HFF-Myc (cell line): Measurements from ENCODE around the gene DIPK1B.

Source experiments
- DNase-seq: peaks from one replicate; pipeline ENCODE4 v3.0.0-alpha.2; 2011; ENCODE audit warnings: low read depth; ENCODE audit errors: extremely low read depth
- H3K4me3 ChIP-seq: replicated peaks from 2 replicates; pipeline ENCODE4 v1.5.1; 2011; ENCODE audit warnings: low read depth, mild to moderate bottlenecking, control low read depth, low read length
- CTCF ChIP-seq: IDR thresholded peaks from 2 replicates; pipeline ENCODE4 v1.5.1; 2012; ENCODE audit warnings: mild to moderate bottlenecking, low read depth, low read length, control low read depth; ENCODE audit errors: missing control alignments

The DIPK1B gene

GRCh38 chr9:136742591-136743391, 30.4 kb downstream of the DIPK1B start, which contains the start of gene LCN10:
Gene LCN10 (minus strand): TSS chr9:136742940. CDS start chr9:136742903, 37 bp downstream.
- H3K4me3 ChIP-seq, result no peak within 1 kb of the TSS
- peak; percentile 23 for TF ChIP-seq CTCF
- no peak for DNase-seq

GRCh38 chr9:136743639-136744211, 31.4 kb downstream of the DIPK1B start:
- H3K4me3 ChIP-seq, result no peak overlapping the region
- no peak for TF ChIP-seq CTCF
- no peak for DNase-seq

GRCh38 chr9:136744773-136745172, 32.4 kb downstream of the DIPK1B start:
- TF ChIP-seq CTCF, result no peak
- no peak for DNase-seq
- H3K4me3 ChIP-seq, result no peak overlapping the region

GRCh38 chr9:136745389-136746154, 33.2 kb downstream of the DIPK1B start:
- DNase-seq, result no peak
- no peak overlapping the region for H3K4me3 ChIP-seq
- TF ChIP-seq CTCF, result no peak

- no peak overlapping the region for H3K4me3 ChIP-seq
- no peak for TF ChIP-seq CTCF
- DNase-seq, result no peak
Measured at GRCh38 chr9:136746155-136746490, 33.8 kb downstream of the DIPK1B start.

- no peak overlapping the region for H3K4me3 ChIP-seq
- DNase-seq, result no peak
- TF ChIP-seq CTCF, result no peak
Measured at GRCh38 chr9:136746621-136747020, 34.2 kb downstream of the DIPK1B start.
